ENCODE data around the gene HMBS.

The HMBS gene

GRCh38 chr11:119062779-119063178 is 21.9 kb upstream of the HMBS start:
- no peak for DNase-seq

GRCh38 chr11:119065369-119065768 is 19.3 kb upstream of the HMBS start:
- DNase-seq: peak; percentile 67
- in situ Hi-C loops (cut with MboI; ENCODE audit: low pct_unique_long_range_greater_than_20kb, low sequenced_read_pairs): no loop called here

More at GRCh38 chr11:119062779-119063178, 21.9 kb upstream of the HMBS start:
- in situ Hi-C loops (cut with MboI; ENCODE audit: low pct_unique_long_range_greater_than_20kb, low sequenced_read_pairs): no loop called here

DNA sequence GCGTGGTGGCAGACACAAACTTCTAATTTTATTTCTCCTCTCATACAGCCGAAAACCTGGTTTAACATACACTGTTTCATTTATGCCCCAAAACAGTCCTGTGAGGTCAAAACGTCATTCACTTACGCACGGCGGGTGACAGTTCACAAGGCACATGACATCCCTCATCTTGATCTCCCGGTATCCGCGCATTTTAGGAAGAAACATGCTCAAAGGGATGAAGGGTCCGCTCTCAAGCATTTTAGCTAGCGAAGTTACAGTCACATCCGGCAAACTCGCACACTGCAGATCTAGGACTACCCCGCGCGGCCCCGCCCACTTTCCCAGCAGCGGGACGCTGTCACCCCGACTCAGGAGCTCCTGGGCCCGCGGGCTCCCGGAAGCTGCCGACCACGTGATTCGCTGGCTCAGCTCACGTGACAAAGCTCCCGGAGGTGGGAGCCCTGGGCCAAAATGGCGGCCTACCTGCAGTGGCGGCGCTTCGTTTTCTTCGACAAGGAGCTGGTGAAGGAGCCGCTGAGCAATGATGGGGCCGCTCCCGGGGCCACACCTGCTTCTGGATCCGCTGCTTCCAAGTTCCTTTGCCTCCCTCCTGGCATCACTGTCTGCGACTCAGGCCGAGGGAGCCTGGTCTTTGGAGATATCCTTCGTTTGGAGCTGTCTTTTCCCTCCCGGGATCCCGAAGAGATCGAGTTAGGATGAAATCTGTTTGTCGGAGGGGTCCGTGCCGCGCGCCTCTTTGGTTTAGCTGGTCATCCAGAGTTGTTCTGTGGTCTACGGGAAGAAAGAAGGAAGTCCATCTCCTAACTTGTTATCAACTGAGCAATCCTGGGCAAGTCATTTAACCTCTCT is 17.1 kb upstream of the HMBS start, which contains the start of gene VPS11:
VPS11 (plus strand) TSS at position 448 of the 852 bp plus-strand sequence; CDS start at position 454, 6 bp downstream.
- in situ Hi-C loops (cut with MboI; ENCODE audit: low pct_unique_long_range_greater_than_20kb, low sequenced_read_pairs): no loop called here
- peak; percentile 94 for DNase-seq

GRCh38 chr11:119077839-119078238 is 6.8 kb upstream of the HMBS start:
- in situ Hi-C loops (cut with MboI; ENCODE audit: low pct_unique_long_range_greater_than_20kb, low sequenced_read_pairs): no loop called here

DNA sequence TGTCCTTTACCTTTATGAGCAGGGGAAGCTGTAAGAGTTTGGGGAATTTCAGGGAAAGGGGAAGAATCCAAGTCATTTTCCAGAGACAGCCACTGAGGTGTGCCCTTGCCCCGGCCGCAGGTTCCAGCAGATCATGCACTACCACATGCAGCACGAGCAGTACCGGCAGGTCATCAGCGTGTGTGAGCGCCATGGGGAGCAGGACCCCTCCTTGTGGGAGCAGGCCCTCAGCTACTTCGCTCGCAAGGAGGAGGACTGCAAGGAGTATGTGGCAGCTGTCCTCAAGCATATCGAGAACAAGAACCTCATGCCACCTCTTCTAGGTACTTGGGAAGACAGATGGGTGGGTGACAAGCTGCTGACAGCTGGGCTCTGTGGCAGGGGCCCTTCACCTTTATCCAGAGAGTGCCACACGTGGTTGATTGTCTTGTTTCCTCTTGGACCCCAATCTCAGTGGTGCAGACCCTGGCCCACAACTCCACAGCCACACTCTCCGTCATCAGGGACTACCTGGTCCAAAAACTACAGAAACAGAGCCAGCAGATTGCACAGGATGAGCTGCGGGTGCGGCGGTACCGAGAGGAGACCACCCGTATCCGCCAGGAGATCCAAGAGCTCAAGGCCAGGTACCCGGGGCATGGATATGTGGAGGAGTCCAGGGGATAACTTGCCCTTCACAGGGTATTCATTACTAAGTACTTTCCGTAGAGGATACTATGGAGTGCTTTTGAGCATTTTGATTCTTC is 5.8 kb upstream of the HMBS start:
- in situ Hi-C loops (cut with MboI; ENCODE audit: low pct_unique_long_range_greater_than_20kb, low sequenced_read_pairs): no loop called here
- no peak for DNase-seq

More at GRCh38 chr11:119077839-119078238, 6.8 kb upstream of the HMBS start:
- no peak for DNase-seq

DNA sequence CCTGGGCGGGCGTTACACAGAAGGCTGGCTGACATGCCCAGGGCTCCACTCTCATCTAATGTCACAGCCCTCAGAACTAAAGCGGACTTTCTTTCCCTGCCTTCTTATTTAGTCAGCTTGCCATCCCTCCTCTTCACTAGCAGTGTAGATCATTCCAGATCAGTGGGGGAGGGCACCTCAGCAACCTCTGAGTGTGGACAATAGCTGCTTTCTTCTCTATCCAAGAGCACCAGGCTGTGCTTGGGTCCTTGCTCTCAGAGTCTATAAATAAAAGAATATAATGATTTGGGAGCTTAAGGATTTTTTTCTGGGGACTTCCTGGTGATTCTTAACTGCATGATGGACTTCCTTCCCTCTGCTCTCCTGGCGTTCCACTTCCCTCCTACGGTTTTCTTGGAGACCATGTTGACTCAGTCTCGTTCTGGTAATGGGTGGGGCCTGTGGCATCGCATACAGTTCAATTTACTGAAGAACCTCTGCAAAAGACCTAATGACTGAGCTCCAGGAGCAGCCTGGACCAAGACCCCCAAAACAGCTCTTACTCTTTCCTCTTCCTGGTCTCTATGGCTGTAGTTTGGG is 2.9 kb upstream of the HMBS start:
- in situ Hi-C loops (cut with MboI; ENCODE audit: low pct_unique_long_range_greater_than_20kb, low sequenced_read_pairs): no loop called here
- no peak for DNase-seq

GRCh38 chr11:119085437-119085847 is 761 bp downstream of the HMBS start:
- DNase-seq: no peak
- in situ Hi-C loops (cut with MboI; ENCODE audit: low pct_unique_long_range_greater_than_20kb, low sequenced_read_pairs): no loop called here

- in situ Hi-C loops (cut with MboI; ENCODE audit: low pct_unique_long_range_greater_than_20kb, low sequenced_read_pairs): no loop called here
- no peak for DNase-seq
Observed at GRCh38 chr11:119087123-119087522, 2.4 kb downstream of the HMBS start.

GRCh38 chr11:119087747-119088241 is 3.1 kb downstream of the HMBS start:
- in situ Hi-C loops (cut with MboI; ENCODE audit: low pct_unique_long_range_greater_than_20kb, low sequenced_read_pairs): no loop called here
- peak; percentile 71 for DNase-seq

- in situ Hi-C loops (cut with MboI; ENCODE audit: low pct_unique_long_range_greater_than_20kb, low sequenced_read_pairs): no loop called here
- DNase-seq: no peak
Observed at GRCh38 chr11:119088406-119088805, 3.7 kb downstream of the HMBS start.

DNA sequence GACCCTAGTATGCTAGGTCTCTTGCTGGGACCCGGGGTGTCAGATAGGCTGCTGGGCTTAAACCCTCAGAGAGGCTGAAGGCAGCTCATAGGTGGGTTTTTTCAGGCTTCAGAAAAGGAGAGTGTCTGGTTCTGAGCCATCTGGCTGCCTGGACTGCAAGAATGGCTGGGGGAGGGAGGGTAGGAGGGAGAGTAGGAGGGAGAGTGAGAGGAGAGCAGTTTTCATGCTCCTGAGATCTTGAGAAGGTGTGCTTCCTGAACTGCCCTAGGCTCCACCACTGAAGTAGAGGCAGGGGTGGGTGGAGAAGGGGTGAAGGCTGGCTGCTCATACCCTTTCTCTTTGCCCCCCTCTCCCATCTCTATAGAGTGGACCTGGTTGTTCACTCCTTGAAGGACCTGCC is 4.6 kb downstream of the HMBS start:
- in situ Hi-C loops (cut with MboI; ENCODE audit: low pct_unique_long_range_greater_than_20kb, low sequenced_read_pairs): no loop called here
- no peak for DNase-seq

DNA sequence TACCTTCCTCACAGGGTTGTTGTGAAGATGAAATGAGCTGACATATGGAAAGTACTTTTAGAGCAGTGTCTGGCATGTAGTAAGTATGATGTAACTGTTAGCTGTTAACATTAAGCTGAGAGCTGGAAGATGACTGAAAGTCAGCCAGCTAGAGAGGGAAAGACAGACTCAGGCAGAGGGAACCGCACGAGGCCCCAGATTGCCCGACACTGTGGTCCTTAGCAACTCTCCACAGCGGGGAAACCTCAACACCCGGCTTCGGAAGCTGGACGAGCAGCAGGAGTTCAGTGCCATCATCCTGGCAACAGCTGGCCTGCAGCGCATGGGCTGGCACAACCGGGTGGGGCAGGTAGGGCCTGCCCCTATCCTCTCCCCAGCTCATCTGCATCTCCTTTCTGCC is 6.5 kb downstream of the HMBS start:
- no peak for DNase-seq
- in situ Hi-C loops (cut with MboI; ENCODE audit: low pct_unique_long_range_greater_than_20kb, low sequenced_read_pairs): no loop called here

DNA sequence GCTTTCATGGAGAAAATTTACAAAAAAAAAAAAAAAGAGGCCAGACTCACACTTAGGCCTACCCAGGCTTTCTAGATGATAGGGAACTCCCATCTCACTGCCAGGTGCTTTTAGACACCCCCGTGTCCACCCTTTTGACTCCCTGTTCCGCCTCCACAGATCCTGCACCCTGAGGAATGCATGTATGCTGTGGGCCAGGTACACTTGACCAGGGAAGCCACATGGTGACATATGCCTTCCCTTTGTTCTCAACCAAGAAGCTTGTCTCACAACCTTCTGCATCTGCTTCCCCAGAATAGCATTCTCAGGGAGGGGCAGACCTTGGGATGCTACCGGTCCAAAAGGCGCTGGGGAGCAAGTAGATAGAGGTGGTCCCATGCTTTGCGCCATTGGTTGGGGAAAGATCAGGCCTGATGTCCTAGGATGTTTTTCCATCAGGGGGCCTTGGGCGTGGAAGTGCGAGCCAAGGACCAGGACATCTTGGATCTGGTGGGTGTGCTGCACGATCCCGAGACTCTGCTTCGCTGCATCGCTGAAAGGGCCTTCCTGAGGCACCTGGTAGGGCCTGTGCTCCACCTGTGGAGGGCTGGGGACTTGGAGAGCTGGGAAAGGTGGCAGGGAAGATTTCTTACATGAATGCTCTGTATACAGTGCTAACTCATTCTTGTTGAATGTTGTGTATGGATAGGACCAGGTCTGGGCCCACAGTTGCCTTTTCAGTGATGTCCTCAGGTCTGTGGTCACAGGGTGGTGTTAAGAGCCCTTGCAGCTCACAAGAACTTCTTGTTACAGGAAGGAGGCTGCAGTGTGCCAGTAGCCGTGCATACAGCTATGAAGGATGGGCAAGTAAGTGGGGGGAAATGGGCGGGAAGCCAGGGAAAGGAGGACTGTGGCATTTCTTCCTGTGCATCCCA is 7.5 kb downstream of the HMBS start:
- peak; percentile 53 for DNase-seq
- in situ Hi-C loops (cut with MboI; ENCODE audit: low pct_unique_long_range_greater_than_20kb, low sequenced_read_pairs): no loop called here

GRCh38 chr11:119092880-119093842 is 8.5 kb downstream of the HMBS start:
- in situ Hi-C loops (cut with MboI; ENCODE audit: low pct_unique_long_range_greater_than_20kb, low sequenced_read_pairs): no loop called here
- no peak for DNase-seq

GRCh38 chr11:119093942-119094815 is 9.5 kb downstream of the HMBS start:
- in situ Hi-C loops (cut with MboI; ENCODE audit: low pct_unique_long_range_greater_than_20kb, low sequenced_read_pairs): no loop called here
- DNase-seq: peak; percentile 40

- DNase-seq: no peak
- in situ Hi-C loops (cut with MboI; ENCODE audit: low pct_unique_long_range_greater_than_20kb, low sequenced_read_pairs): no loop called here
Observed at GRCh38 chr11:119094816-119095065, 10.1 kb downstream of the HMBS start.
